Activated CD4-positive, alpha-beta memory T cell treated with anti-CD3 and anti-CD28 coated beads, Interleukin-2, amount 10 ng/mL, durations not matched to agents 7 days and 5 days (primary cell): Measurements from ENCODE around the gene VAV3. TPM values are rescaled to one million over a fixed set of nuclear protein-coding genes. Genes with fewer than 3 reads are reported as not detected.
A peak's percentile ranks its signal among the peaks of the same experiment; 100 is the strongest.

Experiments
- CTCF ChIA-PET: fragments of 350-600 bp; sonication (Branson Sonifier 250); formaldehyde crosslinking; loops from one replicate; lab custom pipeline; 2021; ENCODE audit warnings: antibody characterized with exemption, inconsistent platforms; lab: Charles Lee
- POLR2A ChIA-PET: fragments of 350-600 bp; sonication (Branson Sonifier 250); formaldehyde crosslinking; loops from one replicate; lab custom pipeline; 2021; ENCODE audit warnings: antibody characterized with exemption; lab: Charles Lee
- DNase-seq: peaks from one replicate; pipeline ENCODE4 v3.0.0-alpha.2; 2020
- H3K27ac Mint-ChIP-seq: one replicate; pipeline ENCODE4 v1.8.0; 2021; ENCODE audit warnings: mild to moderate bottlenecking, mixed read lengths
- H3K27me3 Mint-ChIP-seq: one replicate; pipeline ENCODE4 v1.8.0; 2021; ENCODE audit warnings: mixed read lengths
- H3K36me3 Mint-ChIP-seq: one replicate; pipeline ENCODE4 v1.8.0; 2021; ENCODE audit warnings: low read depth, mixed read lengths
- H3K4me1 Mint-ChIP-seq: one replicate; pipeline ENCODE4 v1.8.0; 2021; ENCODE audit warnings: mixed read lengths
- H3K4me3 Mint-ChIP-seq: one replicate; pipeline ENCODE4 v1.8.0; 2021; ENCODE audit warnings: mild to moderate bottlenecking, mixed read lengths
- H3K9me3 Mint-ChIP-seq: one replicate; pipeline ENCODE4 v1.8.0; 2021; ENCODE audit warnings: mixed read lengths
- total RNA-seq, 2 experiments: library from RNA; stranded (reverse); gene quantifications; one replicate each; pipeline ENCODE4 v1.2.3, GENCODE V29; 2021

VAV3 gene
- total RNA-seq, 2 experiments from 2014 or later: 2.0 to 2.3 TPM

- H3K27ac Mint-ChIP-seq: peak overlapping the region; percentile 72
- POLR2A ChIA-PET: interaction anchor here (0.7 to 1.6 kb wide), 5 partner anchors 9 to 340 kb away, joined by 3 to 6 read pairs (median 4); no protein-coding TSS in a partner anchor
- no peaks in the 10 kb centered on the region for H3K36me3 Mint-ChIP-seq
- no peaks in the 10 kb centered on the region for H3K9me3 Mint-ChIP-seq
- H3K4me1 Mint-ChIP-seq: peaks cover 39% of the 10 kb centered on the region
- DNase-seq: no peak
- peak overlapping the region; percentile 12 for H3K4me3 Mint-ChIP-seq
- CTCF ChIA-PET: interaction anchor here (0.5 to 9.8 kb wide), 6 partner anchors 9 to 415 kb away, joined by 3 to 250 read pairs (median 4); partner anchors contain the start of gene SLC25A24
- H3K27me3 Mint-ChIP-seq: no peaks in the 10 kb centered on the region
Observed at GRCh38 chr1:107785496-107786202, 179.3 kb downstream of the VAV3 start.

- DNase-seq: peak; percentile 23
Observed at GRCh38 chr1:107782217-107782845, 182.6 kb downstream of the VAV3 start.

GRCh38 chr1:107781245-107781644, 183.7 kb downstream of the VAV3 start:
- Mint-ChIP-seq H3K4me3 (no peak overlapping the region), H3K36me3 (no peaks in the 10 kb centered on the region), H3K4me1 (peaks cover 13% of the 10 kb centered on the region), H3K27ac (no peak overlapping the region), H3K27me3 (no peaks in the 10 kb centered on the region), H3K9me3 (no peaks in the 10 kb centered on the region)
- DNase-seq: no peak
- POLR2A ChIA-PET: interaction anchor here (3.6 kb wide), 1 partner anchor 344 kb away, joined by 20 read pairs; no protein-coding TSS in a partner anchor
- CTCF ChIA-PET: interaction anchor here (0.8 to 9.8 kb wide), 10 partner anchors 13 to 779 kb away, joined by 3 to 250 read pairs (median 4); partner anchors contain the start of gene EEIG2

More at GRCh38 chr1:107782217-107782845, 182.6 kb downstream of the VAV3 start:
- Mint-ChIP-seq H3K27me3 (no peaks in the 10 kb centered on the region), H3K36me3 (no peaks in the 10 kb centered on the region), H3K27ac (no peak overlapping the region), H3K4me3 (no peak overlapping the region), H3K9me3 (no peaks in the 10 kb centered on the region), H3K4me1 (peaks cover 24% of the 10 kb centered on the region)
- ChIA-PET POLR2A (interaction anchor here (0.8 to 3.6 kb wide), 5 partner anchors 341 to 418 kb away, joined by 3 to 20 read pairs (median 5); partner anchors contain the start of gene SLC25A24), CTCF (interaction anchor here (0.7 to 9.8 kb wide), 22 partner anchors 9 to 862 kb away, joined by 3 to 250 read pairs (median 4); partner anchors contain the start of genes EEIG2, SLC25A24 and VAV3)

- Mint-ChIP-seq H3K36me3 (no peaks in the 10 kb centered on the region), H3K27ac (no peak overlapping the region), H3K27me3 (no peaks in the 10 kb centered on the region), H3K4me3 (no peak overlapping the region), H3K9me3 (no peaks in the 10 kb centered on the region), H3K4me1 (no peaks in the 10 kb centered on the region)
- DNase-seq: no peak
- POLR2A ChIA-PET: no interaction called here
- CTCF ChIA-PET: interaction anchor here (9.8 kb wide), 1 partner anchor 349 kb away, joined by 250 read pairs; no protein-coding TSS in a partner anchor
Observed at GRCh38 chr1:107777664-107778047, 187.3 kb downstream of the VAV3 start.

- POLR2A ChIA-PET: no interaction called here
- no peaks in the 10 kb centered on the region for H3K36me3 Mint-ChIP-seq
- no peak for DNase-seq
- no peak overlapping the region for H3K27ac Mint-ChIP-seq
- H3K4me3 Mint-ChIP-seq: no peak overlapping the region
- CTCF ChIA-PET: interaction anchor here (9.8 kb wide), 1 partner anchor 349 kb away, joined by 250 read pairs; no protein-coding TSS in a partner anchor
- no peaks in the 10 kb centered on the region for H3K4me1 Mint-ChIP-seq
- no peaks in the 10 kb centered on the region for H3K27me3 Mint-ChIP-seq
- no peaks in the 10 kb centered on the region for H3K9me3 Mint-ChIP-seq
Observed at GRCh38 chr1:107776900-107777663, 187.9 kb downstream of the VAV3 start.

- no peak for DNase-seq
- Mint-ChIP-seq H3K27ac (no peak overlapping the region), H3K9me3 (no peaks in the 10 kb centered on the region), H3K4me3 (no peak overlapping the region), H3K36me3 (no peaks in the 10 kb centered on the region), H3K4me1 (no peaks in the 10 kb centered on the region), H3K27me3 (no peaks in the 10 kb centered on the region)
- POLR2A ChIA-PET: no interaction called here
- CTCF ChIA-PET: interaction anchor here (1.3 to 1.5 kb wide), 2 partner anchors 9 to 11 kb away, joined by 3 to 4 read pairs; no protein-coding TSS in a partner anchor
Observed at GRCh38 chr1:107771377-107771776, 193.6 kb downstream of the VAV3 start.

DNA sequence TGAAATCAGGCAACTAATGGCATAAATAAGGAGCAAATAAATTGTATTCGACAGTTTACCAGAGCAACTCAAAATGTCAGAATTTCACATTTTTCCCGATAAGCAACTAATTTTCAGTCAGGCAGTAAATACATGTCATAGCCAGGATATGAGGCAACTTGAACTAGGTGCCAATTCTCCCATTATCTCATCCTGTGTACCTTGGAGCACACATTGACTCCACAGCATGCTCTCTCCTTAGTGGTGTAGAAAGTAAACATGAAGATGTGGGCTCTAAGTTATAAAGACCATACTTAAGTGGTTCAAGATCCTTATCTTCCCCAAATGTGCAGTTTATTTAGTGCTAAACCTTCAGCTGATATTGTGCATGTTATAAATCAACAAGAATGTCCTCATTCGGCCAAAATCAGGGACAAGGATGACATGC, 197.8 kb downstream of the VAV3 start:
- no peaks in the 10 kb centered on the region for H3K27me3 Mint-ChIP-seq
- ChIA-PET CTCF (no interaction called here), POLR2A (no interaction called here)
- no peak overlapping the region for H3K27ac Mint-ChIP-seq
- no peaks in the 10 kb centered on the region for H3K4me1 Mint-ChIP-seq
- DNase-seq: no peak
- H3K4me3 Mint-ChIP-seq: no peak overlapping the region
- H3K36me3 Mint-ChIP-seq: no peaks in the 10 kb centered on the region
- H3K9me3 Mint-ChIP-seq: no peaks in the 10 kb centered on the region

DNA sequence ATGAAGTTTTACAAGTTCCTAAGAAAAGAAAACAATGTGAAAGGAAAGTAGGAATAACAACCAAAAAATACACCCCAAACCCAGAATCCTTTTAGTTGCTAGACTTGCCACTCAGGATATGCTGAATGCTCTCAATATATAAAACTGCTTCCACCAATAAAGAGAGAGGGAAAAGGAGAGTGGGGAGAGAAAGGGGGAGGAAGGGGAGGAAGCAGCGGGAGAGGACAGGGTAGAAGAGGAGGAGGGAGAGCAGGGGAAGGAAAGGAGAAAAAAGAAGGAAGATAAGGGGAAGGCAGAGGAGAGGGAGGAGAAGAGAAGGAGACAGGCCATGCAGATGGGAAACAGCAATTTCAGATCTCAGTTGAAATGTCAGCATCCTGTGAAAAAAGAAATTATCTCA, 198.4 kb downstream of the VAV3 start:
- no peaks in the 10 kb centered on the region for H3K9me3 Mint-ChIP-seq
- no peak overlapping the region for H3K4me3 Mint-ChIP-seq
- no peaks in the 10 kb centered on the region for H3K4me1 Mint-ChIP-seq
- ChIA-PET POLR2A (no interaction called here), CTCF (no interaction called here)
- H3K36me3 Mint-ChIP-seq: no peaks in the 10 kb centered on the region
- no peak overlapping the region for H3K27ac Mint-ChIP-seq
- H3K27me3 Mint-ChIP-seq: no peaks in the 10 kb centered on the region
- no peak for DNase-seq

GRCh38 chr1:107762751-107763390, 202.1 kb downstream of the VAV3 start:
- ChIA-PET CTCF (no interaction called here), POLR2A (no interaction called here)
- no peaks in the 10 kb centered on the region for H3K36me3 Mint-ChIP-seq
- no peaks in the 10 kb centered on the region for H3K9me3 Mint-ChIP-seq
- no peak overlapping the region for H3K27ac Mint-ChIP-seq
- no peaks in the 10 kb centered on the region for H3K27me3 Mint-ChIP-seq
- no peaks in the 10 kb centered on the region for H3K4me1 Mint-ChIP-seq
- no peak for DNase-seq
- H3K4me3 Mint-ChIP-seq: no peak overlapping the region

DNA sequence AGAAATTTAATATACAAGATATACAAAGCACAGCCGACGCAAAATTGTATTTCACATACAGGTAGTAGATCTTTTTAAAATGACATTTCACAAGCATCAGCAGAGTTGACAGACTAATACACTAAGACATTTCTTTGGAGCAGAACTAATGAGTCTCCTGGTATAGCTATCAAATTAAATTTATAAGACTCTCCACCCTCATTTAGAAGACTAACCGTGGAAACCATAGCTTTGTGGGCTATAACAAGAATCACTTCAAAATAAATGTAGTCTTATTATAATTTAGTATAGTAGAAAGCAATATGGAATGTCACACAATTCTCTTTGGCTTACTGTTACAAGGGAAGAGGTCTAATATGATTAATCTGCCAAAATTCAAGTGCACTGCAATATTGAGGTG, 204.9 kb downstream of the VAV3 start:
- H3K27me3 Mint-ChIP-seq: no peaks in the 10 kb centered on the region
- POLR2A ChIA-PET: no interaction called here
- H3K36me3 Mint-ChIP-seq: no peaks in the 10 kb centered on the region
- no peaks in the 10 kb centered on the region for H3K4me1 Mint-ChIP-seq
- no peak overlapping the region for H3K27ac Mint-ChIP-seq
- DNase-seq: no peak
- CTCF ChIA-PET: no interaction called here
- no peaks in the 10 kb centered on the region for H3K9me3 Mint-ChIP-seq
- H3K4me3 Mint-ChIP-seq: no peak overlapping the region

DNA sequence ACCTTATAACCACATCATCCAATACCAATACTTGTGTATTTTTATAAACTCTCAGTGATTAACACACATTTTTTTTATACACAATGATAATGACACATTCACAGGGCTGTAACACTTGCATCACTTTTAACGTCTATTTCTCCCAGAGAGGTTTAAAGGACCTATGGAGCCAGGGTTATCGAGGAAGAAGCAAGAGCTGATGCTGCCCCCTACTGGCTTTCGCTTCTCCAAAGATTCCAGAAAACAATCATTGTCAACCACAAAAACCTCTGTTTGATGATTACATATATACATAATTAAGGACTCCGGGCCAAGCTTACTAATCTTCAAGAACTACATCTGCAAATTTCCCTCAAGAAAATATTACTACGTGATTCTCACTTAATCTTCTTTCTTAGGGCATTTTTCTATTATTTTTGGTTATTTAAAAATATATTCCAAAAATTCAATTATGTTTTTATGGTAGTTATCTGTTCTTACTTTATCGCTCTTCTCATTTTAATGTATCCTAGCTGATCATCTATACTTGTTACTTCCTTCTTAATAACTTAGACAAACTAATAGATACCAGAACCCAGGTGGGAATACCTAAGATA, 214.5 kb downstream of the VAV3 start:
- Mint-ChIP-seq H3K36me3 (no peaks in the 10 kb centered on the region), H3K4me3 (no peak overlapping the region), H3K9me3 (no peaks in the 10 kb centered on the region), H3K27ac (no peak overlapping the region), H3K27me3 (no peaks in the 10 kb centered on the region), H3K4me1 (no peaks in the 10 kb centered on the region)
- ChIA-PET CTCF (interaction anchor here (1.2 kb wide), 1 partner anchor 450 kb away, joined by 3 read pairs; the partner anchor contains the start of gene SLC25A24), POLR2A (no interaction called here)
- DNase-seq: peak; percentile 40

- Mint-ChIP-seq H3K4me3 (no peak overlapping the region), H3K36me3 (no peaks in the 10 kb centered on the region), H3K27ac (no peak overlapping the region), H3K4me1 (no peaks in the 10 kb centered on the region), H3K27me3 (no peaks in the 10 kb centered on the region), H3K9me3 (no peaks in the 10 kb centered on the region)
- ChIA-PET CTCF (no interaction called here), POLR2A (no interaction called here)
- DNase-seq: no peak
Observed at GRCh38 chr1:107748531-107748930, 216.4 kb downstream of the VAV3 start.
